Measurements from ENCODE around the gene TMEM185B. TPM values are rescaled to one million over a fixed set of nuclear protein-coding genes. Genes with fewer than 3 reads are reported as not detected.

The TMEM185B gene
- polyA plus RNA-seq, 1 of the 3 experiments (the other 2 are of a cell fraction): 36.0 TPM

DNA sequence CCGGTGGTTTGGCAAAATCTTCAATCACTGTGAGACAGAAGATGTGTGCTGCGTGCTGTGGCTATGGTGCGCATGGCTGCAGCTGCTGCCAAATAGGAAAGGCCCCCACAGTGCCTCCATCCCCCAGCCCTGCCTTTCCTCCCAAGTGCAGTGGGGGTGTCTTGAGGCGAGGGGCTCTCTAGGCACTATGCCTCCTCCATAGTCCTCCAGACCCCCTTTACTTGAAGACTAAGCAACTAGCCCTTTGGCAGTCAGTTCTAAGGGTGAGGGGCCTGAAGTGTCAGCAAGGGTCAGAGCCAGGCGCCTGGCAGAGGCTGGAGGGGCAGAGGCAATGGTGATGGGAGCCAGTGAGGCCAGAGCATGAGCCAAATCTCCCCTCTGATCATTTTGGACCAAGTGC lies 13.6 kb upstream of the TMEM185B start:
- Histone ChIP-seq H3K9me2 (no peaks in the 10 kb centered on the region), H4K20me1 (ENCODE audit: insufficient read depth) (no peaks in the 10 kb centered on the region), H3K4me2 (peak overlapping the region; percentile 44; the same call in 1 of the 2 replicates), H3K9ac (no peak overlapping the region), H3K4me3 (ENCODE audit: low read depth in 2 of 2, low read length in 1 of 2) (no peak overlapping the region), H2AFZ (ENCODE audit: low read depth) (no peak overlapping the region), H3K27me3 (ENCODE audit: insufficient read depth) (no peaks in the 10 kb centered on the region), H3K4me1 (ENCODE audit: control insufficient read depth in 1 of 2, insufficient read depth in 2 of 2, low read depth in 1 of 2, low read length in 1 of 2) (peaks cover 9 to 20% of the 10 kb centered on the region in 2 experiments; a peak in 3 of 4 replicates), H3F3A (replicated peaks; ENCODE audit: insufficient read depth) (peaks cover 9% of the 10 kb centered on the region), H3K27ac (ENCODE audit: low read depth in 2 of 2, low read length in 1 of 2) (no peak overlapping the region), H3K9me3 (no peaks in the 10 kb centered on the region), H3K79me2 (ENCODE audit: insufficient read depth) (no peaks in the 10 kb centered on the region), H3K36me3 (replicated peaks in 1 of 2; ENCODE audit: control insufficient read depth in 1 of 2, insufficient read depth in 2 of 2, low read length in 1 of 2) (no peaks in the 10 kb centered on the region)
- ChIA-PET POLR2A (no interaction called here), CTCF (interaction anchor here (1.7 kb wide), 1 partner anchor 76 kb away, joined by 4 read pairs; no protein-coding TSS in a partner anchor)
- TF ChIP-seq ZBTB33 (IDR thresholded peaks at IDR 0.05; ENCODE audit: borderline replicate concordance, low read depth): no peak
- TF ChIP-seq YY1 (IDR thresholded peaks at IDR 0.05; ENCODE audit: low read depth): no peak
- TF ChIP-seq, protein P1, sequence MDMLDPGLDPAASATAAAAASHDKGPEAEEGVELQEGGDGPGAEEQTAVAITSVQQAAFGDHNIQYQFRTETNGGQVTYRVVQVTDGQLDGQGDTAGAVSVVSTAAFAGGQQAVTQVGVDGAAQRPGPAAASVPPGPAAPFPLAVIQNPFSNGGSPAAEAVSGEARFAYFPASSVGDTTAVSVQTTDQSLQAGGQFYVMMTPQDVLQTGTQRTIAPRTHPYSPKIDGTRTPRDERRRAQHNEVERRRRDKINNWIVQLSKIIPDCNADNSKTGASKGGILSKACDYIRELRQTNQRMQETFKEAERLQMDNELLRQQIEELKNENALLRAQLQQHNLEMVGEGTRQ (IDR thresholded peaks at IDR 0.05; ENCODE audit: borderline replicate concordance, low read depth, low read length): no peak
- no peak for TF ChIP-seq TEAD4 (IDR thresholded peaks at IDR 0.05; ENCODE audit: borderline replicate concordance, insufficient read depth)
- TF ChIP-seq FOSL2 (IDR thresholded peaks at IDR 0.05; ENCODE audit: borderline replicate concordance, low read depth): no peak
- no peak for TF ChIP-seq ELF1 (IDR thresholded peaks at IDR 0.05)
- TF ChIP-seq, protein P2, sequence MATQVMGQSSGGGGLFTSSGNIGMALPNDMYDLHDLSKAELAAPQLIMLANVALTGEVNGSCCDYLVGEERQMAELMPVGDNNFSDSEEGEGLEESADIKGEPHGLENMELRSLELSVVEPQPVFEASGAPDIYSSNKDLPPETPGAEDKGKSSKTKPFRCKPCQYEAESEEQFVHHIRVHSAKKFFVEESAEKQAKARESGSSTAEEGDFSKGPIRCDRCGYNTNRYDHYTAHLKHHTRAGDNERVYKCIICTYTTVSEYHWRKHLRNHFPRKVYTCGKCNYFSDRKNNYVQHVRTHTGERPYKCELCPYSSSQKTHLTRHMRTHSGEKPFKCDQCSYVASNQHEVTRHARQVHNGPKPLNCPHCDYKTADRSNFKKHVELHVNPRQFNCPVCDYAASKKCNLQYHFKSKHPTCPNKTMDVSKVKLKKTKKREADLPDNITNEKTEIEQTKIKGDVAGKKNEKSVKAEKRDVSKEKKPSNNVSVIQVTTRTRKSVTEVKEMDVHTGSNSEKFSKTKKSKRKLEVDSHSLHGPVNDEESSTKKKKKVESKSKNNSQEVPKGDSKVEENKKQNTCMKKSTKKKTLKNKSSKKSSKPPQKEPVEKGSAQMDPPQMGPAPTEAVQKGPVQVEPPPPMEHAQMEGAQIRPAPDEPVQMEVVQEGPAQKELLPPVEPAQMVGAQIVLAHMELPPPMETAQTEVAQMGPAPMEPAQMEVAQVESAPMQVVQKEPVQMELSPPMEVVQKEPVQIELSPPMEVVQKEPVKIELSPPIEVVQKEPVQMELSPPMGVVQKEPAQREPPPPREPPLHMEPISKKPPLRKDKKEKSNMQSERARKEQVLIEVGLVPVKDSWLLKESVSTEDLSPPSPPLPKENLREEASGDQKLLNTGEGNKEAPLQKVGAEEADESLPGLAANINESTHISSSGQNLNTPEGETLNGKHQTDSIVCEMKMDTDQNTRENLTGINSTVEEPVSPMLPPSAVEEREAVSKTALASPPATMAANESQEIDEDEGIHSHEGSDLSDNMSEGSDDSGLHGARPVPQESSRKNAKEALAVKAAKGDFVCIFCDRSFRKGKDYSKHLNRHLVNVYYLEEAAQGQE (IDR thresholded peaks at IDR 0.05; ENCODE audit: low read depth, low read length): no peak
- no peak for TF ChIP-seq SMC3 (IDR thresholded peaks at IDR 0.05; ENCODE audit: low read depth, low read length)
- TF ChIP-seq RAD21 (IDR thresholded peaks at IDR 0.05; ENCODE audit: low read length): no peak
- TF ChIP-seq PBX3 (IDR thresholded peaks at IDR 0.05): no peak
- no peak for TF ChIP-seq GABPA (IDR thresholded peaks at IDR 0.05; ENCODE audit: low read depth)
- TF ChIP-seq FOXJ3 (CRISPR knock-in tag; IDR thresholded peaks at IDR 0.05): no peak
- TF ChIP-seq SIN3A (IDR thresholded peaks at IDR 0.05; ENCODE audit: borderline replicate concordance, low read depth, low read length): no peak
- TF ChIP-seq GATA2 (CRISPR knock-in tag; IDR thresholded peaks at IDR 0.05): no peak
- DNase-seq: no peak
- 50% methylated on average over 2 of the region's 5 CpGs for WGBS (ENCODE audit: low lambda C conversion rate)
